ENCODE results near the gene YARS2.

YARS2 gene

DNA sequence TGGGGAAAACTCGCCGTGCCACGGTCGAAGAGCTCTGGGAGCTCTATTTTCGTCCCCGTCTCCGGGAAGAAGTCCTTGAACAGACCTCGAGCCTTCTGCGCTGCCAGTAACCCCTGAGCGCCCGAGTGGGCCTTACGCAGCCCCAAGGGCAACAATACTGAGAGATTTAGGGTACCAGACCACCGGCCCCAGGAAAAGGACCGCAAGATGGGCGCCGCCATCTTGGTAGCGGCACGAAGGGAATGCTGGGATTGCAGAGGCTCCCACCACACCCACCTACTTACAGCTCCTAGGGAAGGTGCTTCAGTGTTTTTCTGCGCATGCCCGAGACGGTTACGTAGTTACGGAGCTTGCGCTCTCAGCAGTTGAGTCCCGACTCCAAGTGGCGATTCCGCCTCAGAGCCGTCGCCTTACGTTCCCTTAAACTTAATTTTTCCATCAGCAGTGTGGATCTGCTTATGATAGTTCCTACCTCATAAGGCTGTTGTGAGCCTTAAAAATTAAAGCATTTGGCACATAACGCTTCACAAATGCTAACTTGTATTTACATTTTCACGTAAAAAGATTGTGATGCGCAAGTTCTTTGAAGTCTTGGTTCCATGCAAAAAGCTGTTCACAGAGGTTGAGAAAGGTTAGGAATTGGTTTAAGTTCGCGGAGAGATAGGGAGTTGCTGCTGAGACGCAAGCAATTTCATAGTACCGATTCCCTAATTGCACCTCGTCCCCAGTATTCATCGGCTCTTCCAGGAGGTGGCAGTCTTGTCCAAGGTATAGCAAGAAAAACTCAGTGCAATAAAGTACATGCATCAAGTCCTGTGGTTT lies at the start of gene YARS2:
Gene YARS2 (minus strand): TSS at position 244 of the 822 bp plus-strand sequence. CDS start 23 bp downstream, at position 221.
- DNase-seq, result peak; percentile 99

DNA sequence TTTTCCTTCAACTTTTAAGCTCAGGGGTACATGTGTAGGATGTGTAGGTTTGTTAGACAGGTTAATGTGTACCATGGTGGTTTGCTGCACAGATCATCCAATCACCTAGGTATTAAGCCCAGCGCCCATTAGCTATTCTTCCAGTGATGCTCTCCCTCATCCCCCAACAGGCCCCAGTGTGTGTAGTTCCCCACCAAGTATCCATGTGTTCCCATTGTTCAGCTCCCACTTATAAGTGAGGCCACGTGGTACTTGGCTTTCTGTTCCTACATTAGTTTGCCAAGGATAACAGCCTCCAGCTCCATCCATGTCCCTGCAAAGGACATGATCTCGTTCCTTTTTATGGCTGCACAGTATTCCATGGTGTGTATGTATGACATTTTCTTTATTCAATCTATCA lies 48.6 kb upstream of the YARS2 start:
- no peak for DNase-seq

DNA sequence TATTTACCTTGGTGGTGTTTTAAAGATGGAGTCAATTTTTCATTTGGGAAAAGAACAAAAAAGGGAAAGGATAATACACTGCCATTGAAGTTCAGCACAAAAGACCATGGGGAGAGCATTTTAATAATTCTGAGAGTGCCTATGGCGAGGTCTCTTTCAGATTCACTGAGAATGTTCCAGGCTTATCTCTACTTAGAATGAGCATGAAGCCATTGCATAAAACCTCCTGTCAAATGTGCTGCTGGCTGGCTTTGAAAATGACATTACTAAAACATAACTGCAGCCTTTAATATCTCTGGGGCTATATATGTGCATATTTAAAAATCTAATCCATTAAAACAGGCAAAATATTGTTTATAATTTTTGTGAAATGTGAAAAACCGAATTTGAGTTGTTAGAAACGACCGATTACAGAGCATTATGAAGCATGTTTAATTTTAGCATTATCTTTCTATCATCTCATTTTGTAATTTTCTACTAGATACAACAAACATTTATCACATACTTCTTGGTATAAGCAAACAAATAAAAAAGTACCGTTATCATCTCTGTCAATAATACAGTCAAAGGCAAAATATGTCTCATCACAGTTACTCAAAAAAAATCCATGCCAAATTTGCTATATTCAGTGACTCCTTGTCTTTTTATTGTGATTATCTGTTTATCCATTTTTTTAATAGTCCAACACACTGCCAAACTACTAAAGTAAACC lies 45.7 kb upstream of the YARS2 start:
- no peak for DNase-seq

DNA sequence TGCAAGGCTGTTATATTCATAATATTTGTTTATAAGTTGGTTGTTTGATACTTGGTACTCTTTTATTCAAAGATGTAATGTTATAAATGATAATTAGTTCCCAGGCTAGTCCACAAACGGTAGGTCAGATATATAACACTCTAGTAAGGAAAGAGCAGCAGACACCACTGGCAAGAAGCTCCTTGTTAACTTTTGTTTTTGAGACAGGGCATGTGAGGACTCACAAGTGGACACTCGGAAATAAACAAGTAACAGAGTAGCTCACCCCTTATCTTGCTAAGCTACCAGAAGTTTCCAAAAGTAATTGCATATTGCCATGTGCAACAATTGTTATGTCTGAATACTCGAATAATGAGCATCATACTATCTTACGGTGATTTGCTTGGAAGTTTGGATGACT lies 38.6 kb upstream of the YARS2 start:
- DNase-seq, result no peak

DNA sequence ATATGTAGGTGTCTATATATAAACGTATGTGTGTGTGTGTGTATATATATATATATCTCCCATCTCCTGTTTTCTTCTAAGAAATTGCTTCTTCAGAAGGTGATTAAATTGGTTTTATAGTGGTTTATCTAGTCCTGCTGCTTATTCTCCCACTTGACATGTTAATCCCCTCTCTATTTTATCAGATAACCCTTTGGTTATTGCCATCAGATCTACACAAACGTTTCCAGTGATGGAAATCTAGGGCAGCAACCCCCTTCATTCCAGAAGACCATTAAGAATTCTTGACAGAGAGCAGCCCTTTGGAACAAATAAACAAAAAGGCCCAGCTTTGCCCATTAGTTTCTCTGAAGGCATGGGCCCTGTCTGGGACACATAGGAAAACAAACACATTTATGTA lies 34.2 kb upstream of the YARS2 start:
- DNase-seq, result no peak

DNA sequence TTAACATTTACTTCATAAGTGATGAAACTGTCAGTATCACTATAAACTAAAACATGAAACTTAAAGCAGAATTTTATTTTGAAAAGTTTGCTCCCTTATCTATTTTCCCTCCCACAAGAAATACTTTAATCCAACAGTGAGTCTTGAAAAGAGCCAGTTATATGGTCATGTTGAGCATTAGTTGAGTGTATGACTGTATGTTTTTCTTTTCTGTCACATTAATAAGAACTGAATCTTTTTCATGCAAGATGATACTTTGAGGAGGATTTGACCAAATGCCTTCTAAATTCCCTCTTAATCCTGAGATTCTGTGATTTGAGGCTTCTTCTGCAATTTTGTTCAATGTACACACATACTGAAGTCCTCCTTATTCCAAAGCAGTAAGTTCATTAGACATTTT lies 33.7 kb upstream of the YARS2 start:
- no peak for DNase-seq

DNA sequence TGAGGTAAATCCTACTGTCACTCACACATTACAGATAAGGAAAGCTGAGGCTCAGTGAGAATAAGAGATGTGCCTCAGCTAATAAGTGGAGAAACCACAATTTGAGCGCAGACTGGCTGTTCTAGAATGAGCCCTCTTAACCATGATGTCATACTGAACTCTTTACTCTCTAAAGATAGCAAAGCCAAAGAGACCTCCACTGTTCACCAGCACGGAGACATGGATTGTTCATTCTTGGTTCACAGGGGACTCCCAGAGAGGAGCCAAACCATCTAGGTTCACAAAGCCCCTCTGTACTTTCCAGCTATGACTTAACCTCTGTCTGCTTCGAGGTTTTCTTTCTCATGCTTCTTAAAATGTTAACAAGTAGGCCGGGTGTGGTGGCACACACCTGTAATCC lies 32.7 kb upstream of the YARS2 start:
- DNase-seq, result no peak

DNA sequence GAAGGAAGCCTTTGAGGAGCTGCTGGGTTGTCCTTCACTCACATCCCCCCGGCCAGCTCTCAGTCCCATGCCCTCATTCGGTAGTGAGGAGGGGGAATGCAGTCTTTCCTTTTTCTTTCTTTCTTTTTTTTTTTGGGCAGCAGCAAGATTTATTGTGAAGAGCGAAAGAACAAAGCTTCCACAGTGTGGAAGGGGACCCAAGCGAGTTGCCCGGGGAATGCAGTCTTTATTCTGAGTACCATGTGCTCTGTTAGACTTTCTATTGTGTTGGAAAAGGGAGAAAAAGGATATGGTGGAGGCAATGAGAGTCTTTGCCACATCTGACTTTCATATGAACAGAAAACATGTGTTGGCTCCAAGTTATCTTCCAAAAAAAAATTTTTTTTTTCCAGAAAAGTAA lies 29.9 kb upstream of the YARS2 start:
- DNase-seq, result no peak

DNA sequence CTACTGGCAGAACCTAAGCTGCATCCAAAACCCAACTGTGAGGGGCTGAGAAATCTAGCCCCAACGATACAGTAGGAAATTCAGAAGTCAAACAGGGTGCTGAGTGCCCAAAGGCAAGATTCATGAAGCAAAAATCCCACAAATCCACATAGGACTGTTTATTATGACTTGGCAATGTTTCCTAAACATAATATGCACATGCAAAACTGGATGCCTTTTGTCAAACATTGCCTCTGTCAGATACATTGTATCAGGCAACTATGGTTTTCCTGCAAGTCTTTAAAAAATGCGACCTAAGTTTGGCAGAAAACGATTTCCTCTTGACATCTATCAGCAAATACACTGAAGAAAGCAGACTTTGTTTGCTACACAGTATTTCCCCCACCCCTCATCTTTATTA lies 27.3 kb upstream of the YARS2 start:
- no peak for DNase-seq

DNA sequence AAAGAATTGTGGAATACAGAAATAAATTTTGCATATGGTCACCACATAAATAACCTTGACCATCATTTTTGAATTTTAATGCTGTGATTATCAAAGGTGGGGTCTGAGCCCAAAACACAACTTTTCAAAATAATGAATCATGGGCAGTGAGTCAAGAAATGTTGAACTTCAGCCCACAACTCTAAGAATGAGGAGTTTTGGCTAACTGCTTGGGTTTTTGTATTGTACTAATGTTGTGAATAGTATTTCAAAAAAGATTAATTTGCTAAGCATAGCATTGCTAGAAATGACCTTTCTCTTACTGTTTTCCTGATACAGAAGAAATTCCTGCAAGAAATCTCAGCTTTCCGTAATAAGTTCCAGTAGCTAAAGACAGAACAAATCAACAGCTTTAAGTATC lies 24.4 kb upstream of the YARS2 start:
- no peak for DNase-seq

DNA sequence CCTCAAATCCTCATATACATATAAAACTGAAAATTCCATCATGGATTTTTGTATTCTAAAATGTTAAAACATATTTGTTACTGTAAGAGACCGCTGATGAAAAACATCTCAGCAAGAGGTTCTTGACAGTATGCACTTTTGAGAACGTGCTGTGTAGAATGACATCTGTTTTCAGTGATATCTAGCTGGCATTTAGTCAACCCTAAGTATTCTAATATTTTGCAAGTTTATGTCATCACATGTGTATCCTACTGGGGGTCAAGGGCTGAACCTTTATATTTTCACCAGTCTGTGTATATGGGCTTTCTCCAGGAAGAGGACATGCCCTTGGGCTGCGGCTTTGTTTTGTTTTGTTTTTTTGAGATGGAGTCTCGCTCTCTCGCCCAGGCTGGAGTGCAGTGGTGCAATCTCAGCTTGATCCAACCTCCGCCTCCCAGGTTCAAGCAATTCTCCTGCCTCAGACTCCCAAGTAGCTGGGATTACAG lies 22.0 kb upstream of the YARS2 start:
- DNase-seq, result no peak

DNA sequence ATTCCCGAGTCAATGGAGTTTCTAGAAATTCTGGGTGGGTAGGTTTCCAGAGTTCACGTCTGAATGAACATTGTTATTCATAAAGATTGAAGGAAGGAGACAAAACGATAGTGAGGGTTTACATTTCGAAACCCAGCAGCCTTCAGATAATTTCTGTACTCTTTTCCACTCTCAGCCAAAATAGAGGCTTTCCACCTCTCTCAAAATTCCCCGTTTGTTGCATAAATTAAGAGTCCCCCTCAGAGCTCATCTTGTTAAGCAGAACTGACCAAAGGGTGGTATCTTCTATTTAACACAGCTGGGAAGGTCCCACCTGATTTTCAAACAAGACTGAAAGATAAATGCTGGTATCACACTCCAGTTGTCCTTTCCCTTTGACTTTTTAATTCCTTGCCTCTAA lies 21.5 kb upstream of the YARS2 start:
- DNase-seq, result no peak

DNA sequence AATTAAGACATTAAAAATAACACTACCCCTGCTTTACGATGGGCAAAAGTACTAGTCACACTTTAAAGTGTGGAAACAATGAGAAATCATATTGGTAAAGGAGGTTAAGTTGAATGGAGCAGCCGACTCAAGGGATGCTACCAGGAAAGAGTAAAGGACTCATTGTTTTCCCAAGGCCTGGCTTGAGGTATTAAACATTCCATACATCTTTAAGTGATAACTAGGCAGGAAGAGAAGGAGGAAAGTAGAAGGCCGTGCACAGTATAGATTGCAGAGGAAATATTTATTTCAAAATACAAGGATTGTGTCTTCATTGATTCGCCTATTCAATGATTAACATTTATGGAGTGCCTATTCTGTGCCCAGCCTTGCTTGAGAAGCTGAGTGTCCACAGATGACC lies 20.6 kb upstream of the YARS2 start:
- no peak for DNase-seq

DNA sequence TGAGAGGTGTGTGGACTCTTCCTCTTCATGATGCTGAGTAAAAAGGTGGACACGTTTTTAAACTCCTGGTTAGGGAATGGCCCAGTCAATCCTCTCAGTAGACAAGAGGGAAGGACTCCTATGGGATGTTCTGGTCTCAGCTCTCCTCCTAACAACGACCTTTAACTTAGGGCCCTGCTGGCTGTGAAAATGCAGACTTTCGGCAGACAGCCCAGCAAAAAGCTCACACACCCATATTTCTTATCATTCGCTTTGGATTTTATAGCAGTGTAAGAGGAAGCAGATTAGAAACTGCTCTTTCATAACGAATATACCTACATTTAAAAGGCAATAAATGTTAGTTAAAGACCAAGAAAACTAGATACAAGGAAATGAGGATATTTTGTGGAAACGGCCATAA lies 18.0 kb upstream of the YARS2 start:
- DNase-seq, result no peak

DNA sequence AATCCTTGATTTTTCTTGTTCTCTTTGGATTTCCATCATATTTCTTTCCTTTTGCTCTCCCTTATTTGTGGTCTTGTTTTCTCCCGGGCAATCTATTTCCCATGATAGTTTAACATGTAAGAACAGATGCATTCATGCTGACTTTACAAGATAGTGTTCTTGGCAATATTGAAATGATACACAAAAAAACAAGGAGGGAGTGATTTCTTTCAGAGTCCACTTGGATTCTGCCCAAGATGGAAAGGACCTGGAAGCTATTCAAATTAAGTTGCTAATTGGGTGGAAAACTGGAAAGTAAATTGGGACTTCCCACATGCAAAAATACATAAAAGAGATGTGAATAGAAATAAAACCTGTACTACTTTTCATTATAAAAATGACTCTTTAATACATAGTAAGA lies 14.4 kb upstream of the YARS2 start:
- DNase-seq, result no peak

DNA sequence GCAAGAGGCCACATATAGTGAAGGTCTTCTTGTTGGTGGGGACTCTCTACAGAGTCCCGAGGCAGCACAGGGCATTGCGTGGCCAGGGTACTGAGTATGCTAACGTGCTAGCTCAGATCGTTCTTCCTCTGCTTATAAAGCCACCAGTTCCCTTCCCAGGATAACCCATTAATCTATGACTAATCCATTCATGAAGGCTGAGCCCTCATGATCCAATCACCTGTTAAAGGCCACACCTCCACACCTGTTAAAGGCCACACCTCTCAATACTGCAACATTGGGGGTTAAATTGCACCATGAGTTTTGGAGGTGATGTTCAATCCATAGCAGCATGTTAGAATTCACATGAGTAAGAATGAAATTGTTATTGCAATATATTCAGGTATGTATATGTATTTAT lies 12.8 kb upstream of the YARS2 start:
- no peak for DNase-seq

DNA sequence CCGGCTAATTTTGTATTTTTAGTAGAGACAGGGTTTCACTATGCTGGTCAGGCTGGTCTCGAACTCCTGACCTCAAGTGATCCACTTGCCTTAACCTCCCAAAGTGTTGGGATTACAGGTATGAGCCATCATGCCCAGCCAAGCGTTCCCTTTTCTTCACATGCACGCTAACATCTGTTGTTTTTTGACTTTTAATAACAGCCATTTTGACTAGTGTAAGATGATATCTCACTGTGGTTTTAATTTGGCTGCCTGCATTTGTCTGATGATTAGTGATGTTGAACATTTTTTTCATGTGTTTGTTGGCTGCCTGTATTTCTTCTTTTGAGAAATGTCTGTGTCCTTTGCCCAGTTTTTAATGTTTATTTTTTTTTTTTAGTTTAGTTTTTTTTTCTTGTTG lies 10.2 kb upstream of the YARS2 start:
- DNase-seq, result no peak

DNA sequence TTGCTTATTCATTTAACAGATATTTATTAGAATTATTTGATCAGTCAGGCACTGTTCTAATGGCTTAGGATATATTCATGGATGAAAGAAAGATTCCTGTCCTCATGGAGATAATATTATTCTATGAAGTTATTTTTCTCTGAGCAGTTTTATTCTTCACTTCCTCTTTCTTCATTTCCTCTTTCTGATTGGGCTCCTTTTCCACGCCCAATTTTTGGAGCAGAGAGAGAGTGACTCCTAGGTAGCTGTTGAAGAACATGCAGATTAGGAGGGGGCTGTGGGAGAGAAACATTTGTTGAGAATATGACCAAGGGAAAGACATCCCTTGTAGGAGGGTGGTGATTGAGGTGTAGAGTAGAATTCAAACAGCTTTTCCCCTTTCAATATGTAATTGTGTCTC lies 6.0 kb upstream of the YARS2 start:
- DNase-seq, result no peak

DNA sequence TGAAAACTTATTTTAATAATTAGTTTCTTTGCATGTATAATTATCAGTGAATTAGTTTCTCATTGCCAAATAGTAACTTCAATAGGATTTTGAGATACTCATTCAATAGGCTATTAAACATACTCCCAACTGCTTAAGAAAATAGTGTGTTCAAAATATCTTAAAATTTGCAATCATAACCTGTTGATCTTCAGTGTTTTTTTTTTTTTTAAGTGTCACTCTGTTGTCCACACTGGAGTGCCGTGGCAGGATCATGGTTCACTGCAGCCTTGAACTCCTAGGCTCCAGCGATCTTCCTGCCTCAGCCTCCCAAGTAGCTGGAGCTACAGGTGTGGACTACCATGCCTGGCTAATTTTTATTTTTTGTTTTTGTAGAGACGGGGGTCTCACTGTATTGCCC lies 1.5 kb upstream of the YARS2 start:
- DNase-seq, result no peak

DNA sequence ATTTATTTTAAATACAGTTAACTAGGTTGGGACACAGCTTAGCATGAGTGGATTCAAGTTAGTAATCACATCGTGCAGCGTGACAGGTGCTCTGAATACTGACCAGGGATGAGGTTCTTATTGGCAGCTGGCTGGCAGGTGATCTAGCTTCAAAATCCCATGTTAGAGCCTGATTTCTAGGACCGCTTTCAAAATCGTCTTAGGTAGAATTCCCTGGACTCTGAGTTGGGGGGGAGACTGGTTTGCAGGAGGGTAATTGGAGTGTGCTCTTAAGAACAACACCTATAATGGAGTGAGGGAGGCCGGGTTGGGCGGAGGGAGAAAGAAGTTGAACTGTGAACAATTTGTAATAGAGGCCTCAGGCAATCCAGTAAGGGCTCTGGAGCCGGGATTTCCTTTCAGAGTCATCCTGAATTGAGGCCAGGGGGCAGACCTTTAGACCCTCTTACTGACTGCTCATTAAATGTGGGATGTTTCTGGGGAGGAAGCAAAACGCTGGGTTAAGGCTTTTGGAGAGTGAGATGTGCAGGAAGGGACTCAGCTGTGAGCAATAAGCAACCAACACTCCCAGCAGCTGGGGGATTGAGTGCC lies 874 bp upstream of the YARS2 start:
- peak; percentile 71 for DNase-seq

DNA sequence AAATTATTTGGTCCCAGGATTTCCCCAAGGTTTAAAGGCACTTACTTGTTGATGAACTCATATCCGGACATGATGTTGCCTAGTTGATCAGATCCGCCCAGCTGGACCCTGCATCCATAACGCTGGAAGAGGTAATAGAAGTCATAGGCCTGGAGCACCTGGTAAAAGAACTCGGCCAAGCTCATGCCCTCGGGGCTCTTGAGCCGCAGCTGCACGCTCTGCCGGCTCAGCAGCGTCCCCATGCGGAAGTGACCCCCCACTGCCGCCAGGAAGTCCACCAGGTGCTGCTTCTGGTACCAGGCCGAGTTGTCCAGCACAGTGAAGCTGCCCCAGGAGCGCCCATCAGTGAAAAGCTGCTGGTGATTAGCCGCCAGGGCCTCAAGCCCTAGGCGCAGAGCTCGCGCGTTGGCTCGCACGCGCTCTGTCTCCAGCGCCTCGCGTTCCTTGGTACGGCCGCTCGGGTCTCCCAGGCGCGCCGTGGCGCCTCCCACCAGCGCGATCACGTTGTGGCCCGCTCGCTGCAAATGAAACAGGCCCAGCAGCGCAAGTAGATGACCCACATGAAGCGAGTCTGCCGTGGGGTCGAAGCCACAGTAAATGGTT lies 545 bp downstream of the YARS2 start:
- DNase-seq, result peak; percentile 89

DNA sequence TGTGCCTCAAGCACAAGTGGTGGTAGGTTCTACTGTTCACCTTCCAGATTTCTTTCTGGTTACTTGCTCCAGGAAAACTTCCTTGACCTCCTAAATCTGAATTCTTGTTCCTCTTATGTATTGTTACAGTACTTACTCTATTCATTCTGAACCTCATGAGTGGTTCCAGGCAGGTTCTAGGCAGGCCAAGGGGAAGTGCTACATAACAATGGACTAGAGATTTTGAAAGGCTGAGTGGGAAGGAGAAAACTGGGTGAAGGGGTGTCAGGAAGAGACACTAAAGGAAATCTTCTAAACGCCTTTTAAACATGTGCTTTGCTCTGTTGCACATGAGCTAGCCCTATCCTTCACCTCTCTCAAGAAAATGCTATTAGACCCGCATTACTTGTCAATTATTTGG lies 1.6 kb downstream of the YARS2 start:
- DNase-seq, result no peak

DNA sequence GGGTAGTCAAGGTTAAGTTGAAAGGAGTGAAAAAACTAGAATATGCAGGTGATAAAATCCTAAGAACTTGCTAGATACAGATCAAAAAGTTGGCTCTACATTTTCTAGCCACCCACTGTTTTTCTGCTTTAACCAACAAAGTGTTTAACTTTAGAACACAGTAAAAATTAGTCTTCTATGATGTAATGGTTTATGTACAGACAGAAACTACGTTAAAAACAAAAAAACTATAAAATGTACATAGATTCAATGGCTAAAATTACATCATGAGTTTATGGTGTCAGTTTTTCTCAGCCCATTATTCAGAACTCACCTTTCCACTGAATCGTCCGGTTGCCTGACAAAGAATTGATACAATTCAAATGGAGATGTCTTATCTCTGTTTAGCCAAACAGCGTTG lies 2.1 kb downstream of the YARS2 start:
- no peak for DNase-seq

DNA sequence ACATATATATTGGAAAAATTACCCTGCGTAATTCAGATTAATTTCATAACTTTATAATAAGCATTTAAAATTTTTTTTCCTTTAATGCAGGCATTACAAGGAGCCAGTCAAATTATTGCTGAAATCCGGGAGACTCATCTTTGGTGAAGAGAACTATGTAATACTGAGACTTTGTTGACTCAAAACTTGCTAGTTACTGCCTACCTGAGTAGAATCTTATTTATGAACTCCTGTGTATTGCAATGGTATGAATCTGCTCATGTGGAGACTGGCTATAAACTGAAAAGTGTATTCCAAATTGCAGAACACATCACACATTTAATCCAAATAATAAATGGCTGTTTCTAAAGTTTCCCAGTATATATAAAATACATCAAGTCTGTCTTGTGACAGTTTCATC lies 12.4 kb downstream of the YARS2 start:
- DNase-seq, result no peak
